Endothelial cell of umbilical vein (primary cell): ENCODE measurements around the gene ETFB.

ENCODE experiments used
- CTCF ChIP-seq, 2 donors: IDR thresholded peaks; 1 replicate in 1 of 2; 2 replicates in 1 of 2; pipeline ENCODE4 v1.5.1; 2011; ENCODE audit warnings: low read length in 2 of 2, mild to moderate bottlenecking in 2 of 2, moderate library complexity in 2 of 2, control low read depth in 1 of 2, inconsistent platforms in 1 of 2, low read depth in 1 of 2; ENCODE audit not compliant: insufficient read depth in 1 of 2; ENCODE audit errors: extremely low read depth in 1 of 2
- EZH2 ChIP-seq: IDR thresholded peaks from 2 replicates; pipeline ENCODE4 v1.6.1; 2012; ENCODE audit warnings: borderline replicate concordance, low read depth, mild to moderate bottlenecking, moderate library complexity, low read length, inconsistent platforms; ENCODE audit not compliant: severe bottlenecking
- FOS ChIP-seq: IDR thresholded peaks from 2 replicates; pipeline ENCODE4 v1.6.1; 2011; ENCODE audit warnings: mild to moderate bottlenecking, low read length, moderate library complexity, borderline replicate concordance; ENCODE audit not compliant: insufficient read depth
- JUN ChIP-seq: IDR thresholded peaks from 2 replicates; pipeline ENCODE4 v1.6.1; 2011; ENCODE audit warnings: borderline replicate concordance, low read depth; ENCODE audit not compliant: insufficient read length, insufficient read depth
- MAX ChIP-seq: IDR thresholded peaks from 2 replicates; pipeline ENCODE4 v1.6.1; 2011; ENCODE audit not compliant: insufficient read depth, insufficient read length
- MYC ChIP-seq: IDR thresholded peaks from one replicate; pipeline ENCODE4 v1.6.1; 2011; ENCODE audit warnings: mild to moderate bottlenecking, low read depth, low read length
- POLR2A ChIP-seq: IDR thresholded peaks from 2 replicates; pipeline ENCODE4 v1.6.1; 2012; ENCODE audit warnings: low read depth, mild to moderate bottlenecking, control low read depth, low read length
- POLR2AphosphoS5 ChIP-seq: IDR thresholded peaks from 2 replicates; pipeline ENCODE4 v1.6.1; 2012; ENCODE audit warnings: low read depth, mild to moderate bottlenecking, control low read depth, low read length, moderate library complexity; ENCODE audit not compliant: insufficient read depth

- TF ChIP-seq MYC (no peak), CTCF (IDR thresholded peaks at IDR 0.05; ENCODE audit: extremely low read depth in 1 of 2, insufficient read depth in 1 of 2, low read depth in 1 of 2, low read length in 2 of 2) (no peak), MAX (no peak), EZH2 (no peak), POLR2AphosphoS5 (no peak), POLR2A (no peak), FOS (no peak), JUN (no peak)
Measured at GRCh38 chr19:51305479-51305878, 60.7 kb downstream of the ETFB start.
